SK-N-SH (cell line): ENCODE data around the gene NAP1L5. TPM values are rescaled to one million over a fixed set of nuclear protein-coding genes. Genes with fewer than 3 reads are reported as not detected.

Experiments
- CTCF ChIA-PET: fragments of 300-600, 350-600 bp; formaldehyde crosslinking; extraction: SDS; loops from one replicate; lab custom pipeline; 2021; lab: Yijun Ruan, JAX
- POLR2A ChIA-PET: fragments of 350-600 bp; sonication (Branson Sonifier 250); formaldehyde crosslinking; extraction: SDS; loops from one replicate; lab custom pipeline; 2020; ENCODE audit warnings: antibody characterized with exemption, inconsistent platforms; lab: Yijun Ruan, JAX
- DNase-seq: peaks from one replicate; pipeline ENCODE4 v3.0.0; 2012
- H2AFZ ChIP-seq: fragments of 200-600 bp; sonication (generic); 2 replicates; pipeline ENCODE4 v1.8.1; 2016; ENCODE audit warnings: antibody characterized with exemption, mild to moderate bottlenecking, low read depth
- H3F3A ChIP-seq: fragments of 200-600 bp; sonication (generic); replicated peaks from 2 replicates; pipeline ENCODE3; 2016; ENCODE audit warnings: antibody characterized with exemption, mild to moderate bottlenecking; ENCODE audit not compliant: insufficient read depth
- H3K27ac ChIP-seq, 2 experiments: fragments of 200-500 bp in 1 of 2; fragments of 200-600 bp in 1 of 2; sonication (Bioruptor generic) in 1 of 2; sonication (generic), shearing (Covaris generic) in 1 of 2; 2 replicates each; pipeline versions ENCODE4 v1.5.1 to v1.6.1; 2014 to 2016; ENCODE audit warnings: low read depth in 2 of 2, inconsistent platforms in 1 of 2, low read length in 1 of 2, mild to moderate bottlenecking in 1 of 2, mixed read lengths in 1 of 2
- H3K27me3 ChIP-seq: fragments of 200-600 bp; sonication (generic), shearing (Covaris generic); 2 replicates; pipeline ENCODE4 v1.6.1; 2016; ENCODE audit warnings: mixed run types; ENCODE audit not compliant: insufficient read depth
- H3K36me3 ChIP-seq, 2 experiments: fragments of 200-500 bp in 1 of 2; fragments of 200-600 bp in 1 of 2; sonication (Bioruptor generic) in 1 of 2; sonication (generic) in 1 of 2; replicated peaks in 1 of 2; 2 replicates each; pipeline versions ENCODE3 to v1.5.1; 2014 to 2016; ENCODE audit warnings: low read length in 1 of 2, mild to moderate bottlenecking in 1 of 2; ENCODE audit not compliant: insufficient read depth in 2 of 2, control insufficient read depth in 1 of 2
- H3K4me1 ChIP-seq, 2 experiments: fragments of 200-500 bp in 1 of 2; fragments of 200-600 bp in 1 of 2; sonication (Bioruptor generic) in 1 of 2; sonication (generic), shearing (Covaris generic) in 1 of 2; 2 replicates each; pipeline versions ENCODE4 v1.5.1 to v1.6.1; 2014 to 2016; ENCODE audit warnings: low read depth in 1 of 2, low read length in 1 of 2, mixed run types in 1 of 2; ENCODE audit not compliant: insufficient read depth in 2 of 2, control insufficient read depth in 1 of 2
- H3K4me2 ChIP-seq: fragments of 200-600 bp; sonication (generic), shearing (Covaris generic); 2 replicates; pipeline ENCODE4 v1.6.1; 2017; ENCODE audit warnings: mixed run types
- H3K4me3 ChIP-seq, 2 experiments: fragments of 200-500 bp in 1 of 2; fragments of 200-600 bp in 1 of 2; sonication (Bioruptor generic) in 1 of 2; sonication (generic), shearing (Covaris generic) in 1 of 2; 2 replicates each; pipeline versions ENCODE4 v1.5.1 to v1.8.1; 2014 to 2016; ENCODE audit warnings: low read depth in 2 of 2, inconsistent platforms in 1 of 2, low read length in 1 of 2, mild to moderate bottlenecking in 1 of 2, mixed read lengths in 1 of 2, moderate library complexity in 1 of 2
- H3K79me2 ChIP-seq: fragments of 200-600 bp; sonication (generic); 2 replicates; pipeline ENCODE4 v1.8.1; 2017; ENCODE audit warnings: mild to moderate bottlenecking; ENCODE audit not compliant: insufficient read depth
- H3K9ac ChIP-seq: fragments of 200-600 bp; sonication (generic); 2 replicates; pipeline ENCODE4 v1.6.1; 2017; ENCODE audit warnings: mixed run types
- H3K9me2 ChIP-seq: fragments of 200-600 bp; sonication (generic); 2 replicates; pipeline ENCODE4 v1.6.1; 2017; ENCODE audit warnings: mixed run types
- H3K9me3 ChIP-seq: fragments of 200-600 bp; sonication (generic); 2 replicates; pipeline ENCODE4 v1.6.1; 2017; ENCODE audit warnings: mixed run types, mild to moderate bottlenecking, moderate library complexity
- H4K20me1 ChIP-seq: fragments of 200-600 bp; sonication (generic); 2 replicates; pipeline ENCODE4 v1.6.1; 2017; ENCODE audit warnings: mild to moderate bottlenecking, mixed run types; ENCODE audit not compliant: insufficient read depth
- CHD2 ChIP-seq: fragments of 150-350 bp; IDR thresholded peaks from 2 replicates; pipeline ENCODE4 v1.6.1; 2018; ENCODE audit warnings: low read length; ENCODE audit not compliant: partially characterized antibody
- ELF1 ChIP-seq: IDR thresholded peaks from 2 replicates; pipeline ENCODE4 v1.4.0; 2012
- EZH2phosphoT487 ChIP-seq: fragments of 200-600 bp; sonication (generic); IDR thresholded peaks from 2 replicates; pipeline ENCODE4 v1.6.1; 2017; ENCODE audit warnings: low read depth, mixed run types, mild to moderate bottlenecking, antibody characterized with exemption, moderate library complexity, borderline replicate concordance
- GABPA ChIP-seq: IDR thresholded peaks from 2 replicates; pipeline ENCODE4 v1.4.0; 2012; ENCODE audit warnings: low read depth, mild to moderate bottlenecking
- JUND ChIP-seq: IDR thresholded peaks from 2 replicates; pipeline ENCODE4 v1.4.0; 2012
- MAX ChIP-seq: IDR thresholded peaks from 2 replicates; pipeline ENCODE4 v1.4.0; 2012; ENCODE audit warnings: low read depth
- MEF2A ChIP-seq: IDR thresholded peaks from 2 replicates; pipeline ENCODE4 v1.4.0; 2012; ENCODE audit warnings: low read depth, borderline replicate concordance
- POLR2AphosphoS5 ChIP-seq: IDR thresholded peaks from 2 replicates; pipeline ENCODE4 v1.6.1; 2012; ENCODE audit warnings: low read depth, low read length
- RAD21 ChIP-seq: IDR thresholded peaks from 2 replicates; pipeline ENCODE4 v1.6.1; 2012; ENCODE audit warnings: mild to moderate bottlenecking, low read length
- RCOR1 ChIP-seq: fragments of 150-350 bp; IDR thresholded peaks from 2 replicates; pipeline ENCODE4 v1.6.1; 2017; ENCODE audit warnings: antibody characterized with exemption, low read length
- RFX5 ChIP-seq: IDR thresholded peaks from 2 replicates; pipeline ENCODE4 v1.6.1; 2012; ENCODE audit warnings: mild to moderate bottlenecking, improper control_type of control experiment, low read length
- SMC3 ChIP-seq: IDR thresholded peaks from 2 replicates; pipeline ENCODE4 v1.6.1; 2012; ENCODE audit warnings: low read depth, low read length, improper control_type of control experiment
- TAF1 ChIP-seq: IDR thresholded peaks from 2 replicates; pipeline ENCODE4 v1.6.1; 2012; ENCODE audit warnings: low read depth, mild to moderate bottlenecking, low read length, moderate library complexity, borderline replicate concordance
- TCF12 ChIP-seq: IDR thresholded peaks from 2 replicates; pipeline ENCODE4 v1.4.0; 2012
- USF1 ChIP-seq: IDR thresholded peaks from 2 replicates; pipeline ENCODE4 v1.4.0; 2012; ENCODE audit warnings: low read depth, borderline replicate concordance
- USF2 ChIP-seq: fragments of 150-350 bp; IDR thresholded peaks from 2 replicates; pipeline ENCODE4 v1.6.1; 2017; ENCODE audit warnings: antibody characterized with exemption, low read length, low read depth, borderline replicate concordance
- ZBTB33 ChIP-seq: IDR thresholded peaks from 2 replicates; pipeline ENCODE4 v1.4.0; 2012; ENCODE audit warnings: low read depth, borderline replicate concordance
- WGBS: methylation state at CpG from one replicate; pipeline ENCODE4 v1.1.6; 2017; ENCODE audit warnings: low lambda C conversion rate; 5-methylcytosine and 5-hydroxymethylcytosine counted together
- polyA plus RNA-seq, 3 experiments: library from polyadenylated mRNA; depleted of rRNA; stranded (reverse); fragments of >200 nt; gene quantifications; 2 replicates each; pipeline ENCODE4 v1.2.3, GENCODE V29; 2012
- TF ChIP-seq, protein P1 (sequence below): fragments of 200-600 bp; sonication (generic); IDR thresholded peaks from 2 replicates; pipeline ENCODE4 v1.6.1; 2017; ENCODE audit warnings: antibody characterized with exemption, mild to moderate bottlenecking, moderate library complexity

NAP1L5 gene
- polyA plus RNA-seq, 1 of the 3 experiments (the other 2 are of a cell fraction), result 7.5 TPM

DNA sequence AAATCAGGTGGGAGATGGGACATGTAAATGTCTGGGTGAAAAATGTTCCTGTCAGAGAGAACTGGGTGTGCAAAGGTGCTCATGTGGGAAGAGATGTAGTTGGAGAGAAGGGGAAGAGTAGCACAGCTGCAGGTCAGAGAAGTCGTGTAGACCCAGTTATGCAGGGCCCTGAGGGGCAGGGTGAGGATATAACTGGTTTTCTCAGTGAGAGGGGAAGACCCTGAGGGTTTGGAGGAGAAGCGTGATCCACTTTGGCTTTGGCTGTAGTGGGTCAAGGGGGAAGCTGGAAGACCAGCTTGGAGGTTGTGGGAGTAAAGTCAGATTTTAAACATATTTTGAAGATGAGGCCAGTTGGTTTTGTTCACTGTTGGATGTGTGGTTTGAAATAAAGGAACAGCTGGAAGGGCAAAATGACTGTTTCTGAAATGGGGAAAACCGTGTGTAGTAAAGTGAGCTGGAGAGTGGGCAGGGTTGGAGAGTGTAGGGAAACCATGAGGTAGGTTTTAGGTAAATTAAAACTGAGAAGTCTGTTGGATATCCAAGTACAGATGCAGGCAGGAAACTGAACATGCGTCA, 44.2 kb downstream of the NAP1L5 start (continued):
- TF ChIP-seq MAX (no peak), RFX5 (no peak), RCOR1 (no peak), CHD2 (no peak), EZH2phosphoT487 (no peak), POLR2AphosphoS5 (no peak)
- TF ChIP-seq, protein P1, sequence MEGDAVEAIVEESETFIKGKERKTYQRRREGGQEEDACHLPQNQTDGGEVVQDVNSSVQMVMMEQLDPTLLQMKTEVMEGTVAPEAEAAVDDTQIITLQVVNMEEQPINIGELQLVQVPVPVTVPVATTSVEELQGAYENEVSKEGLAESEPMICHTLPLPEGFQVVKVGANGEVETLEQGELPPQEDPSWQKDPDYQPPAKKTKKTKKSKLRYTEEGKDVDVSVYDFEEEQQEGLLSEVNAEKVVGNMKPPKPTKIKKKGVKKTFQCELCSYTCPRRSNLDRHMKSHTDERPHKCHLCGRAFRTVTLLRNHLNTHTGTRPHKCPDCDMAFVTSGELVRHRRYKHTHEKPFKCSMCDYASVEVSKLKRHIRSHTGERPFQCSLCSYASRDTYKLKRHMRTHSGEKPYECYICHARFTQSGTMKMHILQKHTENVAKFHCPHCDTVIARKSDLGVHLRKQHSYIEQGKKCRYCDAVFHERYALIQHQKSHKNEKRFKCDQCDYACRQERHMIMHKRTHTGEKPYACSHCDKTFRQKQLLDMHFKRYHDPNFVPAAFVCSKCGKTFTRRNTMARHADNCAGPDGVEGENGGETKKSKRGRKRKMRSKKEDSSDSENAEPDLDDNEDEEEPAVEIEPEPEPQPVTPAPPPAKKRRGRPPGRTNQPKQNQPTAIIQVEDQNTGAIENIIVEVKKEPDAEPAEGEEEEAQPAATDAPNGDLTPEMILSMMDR, result no peak

- H3K9me3 ChIP-seq, result no peaks in the 10 kb centered on the region
- no peak for TF ChIP-seq GABPA
- TF ChIP-seq TCF12, result no peak
- no peak for TF ChIP-seq CHD2
- no peak for TF ChIP-seq POLR2AphosphoS5
- no peak for TF ChIP-seq USF2
- no peak for TF ChIP-seq ZBTB33
- no peak for TF ChIP-seq TAF1
- no peak for TF ChIP-seq RCOR1
- no peak for TF ChIP-seq EZH2phosphoT487
- TF ChIP-seq USF1, result no peak
- TF ChIP-seq, protein P1, result no peak
- no peak for TF ChIP-seq ELF1
- no peak for TF ChIP-seq SMC3
- TF ChIP-seq RAD21, result no peak
- TF ChIP-seq MEF2A, result no peak
- no peak for TF ChIP-seq JUND
- TF ChIP-seq, all 33 proteins: peak for 0
- Histone ChIP-seq H3K9ac (no peak overlapping the region), H3K79me2 (no peaks in the 10 kb centered on the region), H3F3A (peaks cover 6% of the 10 kb centered on the region), H2AFZ (no peak overlapping the region), H3K36me3 (peaks cover 0 to 6% of the 10 kb centered on the region in 2 experiments), H3K27me3 (no peaks in the 10 kb centered on the region), H3K4me3 (no peak overlapping the region), H4K20me1 (no peaks in the 10 kb centered on the region), H3K4me2 (no peak overlapping the region), H3K27ac (no peak overlapping the region), H3K4me1 (no peaks in the 10 kb centered on the region), H3K9me2 (no peaks in the 10 kb centered on the region)
- WGBS, result 89% methylated on average over 3 of the region's 3 CpGs
- ChIA-PET POLR2A (no interaction called here), CTCF (interaction anchor here (1.4 to 1.5 kb wide), 2 partner anchors 10 to 24 kb away, joined by 3 to 4 read pairs; no protein-coding TSS in a partner anchor)
- no peak for DNase-seq
Observed at GRCh38 chr4:88649716-88650115, 47.9 kb downstream of the NAP1L5 start.
